DND-41 (cell line): Measurements from ENCODE around the gene TCF4.

ENCODE experiments used
- CTCF ChIP-seq: IDR thresholded peaks from 2 replicates; pipeline ENCODE4 v1.5.1; 2012; ENCODE audit warnings: borderline replicate concordance, low read length, moderate library complexity, mild to moderate bottlenecking; ENCODE audit not compliant: poor library complexity, severe bottlenecking; ENCODE audit errors: extremely low read depth
- EZH2 ChIP-seq: IDR thresholded peaks from 3 replicates; pipeline ENCODE4 v1.6.1; 2012; ENCODE audit warnings: borderline replicate concordance, low read depth, mild to moderate bottlenecking, moderate library complexity, low read length, inconsistent platforms; ENCODE audit not compliant: severe bottlenecking

- TF ChIP-seq EZH2, result no peak
- TF ChIP-seq CTCF, result no peak
These were observed 251.4 kb downstream of the TCF4 start for GRCh38 chr18:55336438-55337100.
